Endothelial cell of umbilical vein (primary cell): Measurements from ENCODE around the gene KRTCAP2. TPM values are rescaled to one million over a fixed set of nuclear protein-coding genes. Genes with fewer than 3 reads are reported as not detected.

ENCODE experiments used
- BruUV-seq: library from RNA; stranded (reverse); fragments of 400-500 nt; replicated peaks from 2 replicates; lab custom pipeline; 2021; lab: Mats Ljungman, UMichigan
- CTCF ChIA-PET: fragments of 300-600, 350-600 bp; sonication (Branson Sonifier 250); formaldehyde crosslinking; loops from one replicate; lab custom pipeline; 2021; ENCODE audit warnings: antibody characterized with exemption, inconsistent platforms; lab: Charles Lee
- POLR2A ChIA-PET: fragments of 300-600, 350-600 bp; sonication (Branson Sonifier 250); formaldehyde crosslinking; loops from one replicate; lab custom pipeline; 2021; ENCODE audit warnings: antibody characterized with exemption, inconsistent platforms; lab: Charles Lee
- DNase-seq: peaks from one replicate; pipeline ENCODE4 v3.0.0-alpha.2; 2011; ENCODE audit warnings: low read depth, low spot score
- FAIRE-seq: peaks from 2 replicates; lab custom pipeline; 2011; peaks lifted over from hg19 to GRCh38; lab: Jason Lieb, UNC
- H2AFZ ChIP-seq: 2 replicates; pipeline ENCODE4 v1.6.0; 2012; ENCODE audit warnings: low read depth, low read length, control low read depth, inconsistent platforms
- H3K27ac ChIP-seq: 2 replicates; pipeline ENCODE4 v1.5.1; 2011; ENCODE audit warnings: low read depth, mild to moderate bottlenecking, control low read depth, low read length, moderate library complexity; ENCODE audit not compliant: insufficient read depth
- H3K27me3 ChIP-seq, 2 experiments: 2 replicates each; pipeline versions ENCODE4 v1.6.0 to v1.6.1; 2011; ENCODE audit warnings: low read length in 2 of 2, mixed read lengths in 1 of 2; ENCODE audit not compliant: control insufficient read depth in 2 of 2, insufficient read depth in 2 of 2
- H3K36me3 ChIP-seq, 2 experiments: 2 replicates in 1 of 2; 3 replicates in 1 of 2; pipeline ENCODE4 v1.5.1; 2011; ENCODE audit warnings: low read length in 2 of 2, mild to moderate bottlenecking in 1 of 2, moderate library complexity in 1 of 2; ENCODE audit not compliant: control insufficient read depth in 2 of 2, insufficient read depth in 2 of 2; ENCODE audit errors: extremely low read depth in 1 of 2
- H3K4me1 ChIP-seq: 3 replicates; pipeline ENCODE4 v1.5.1; 2011; ENCODE audit warnings: mild to moderate bottlenecking, low read length; ENCODE audit not compliant: control insufficient read depth, insufficient read depth; ENCODE audit errors: extremely low read depth
- H3K4me2 ChIP-seq: 2 replicates; pipeline ENCODE4 v1.6.1; 2011; ENCODE audit warnings: low read length, control low read depth, mixed read lengths; ENCODE audit not compliant: insufficient read depth
- H3K4me3 ChIP-seq, 3 experiments: fragments of 200-600 bp in 1 of 3; sonication (generic), shearing (Covaris generic) in 1 of 3; replicated peaks in 1 of 3; 2 replicates each; pipeline ENCODE4 v1.5.1; 2011 to 2016; ENCODE audit warnings: control low read depth in 3 of 3, low read length in 3 of 3, mild to moderate bottlenecking in 2 of 3, inconsistent platforms in 1 of 3, low read depth in 1 of 3, moderate library complexity in 1 of 3; ENCODE audit not compliant: insufficient read depth in 1 of 3
- H3K79me2 ChIP-seq: 2 replicates; pipeline ENCODE4 v1.6.0; 2012; ENCODE audit warnings: low read length, inconsistent platforms; ENCODE audit not compliant: control insufficient read depth, insufficient read depth
- H3K9ac ChIP-seq: replicated peaks from 2 replicates; pipeline ENCODE3; 2011; ENCODE audit warnings: low read length, control low read depth; ENCODE audit not compliant: insufficient read depth; ENCODE audit errors: extremely low read depth
- H3K9me1 ChIP-seq: replicated peaks from 3 replicates; pipeline ENCODE4 v1.6.0; 2011; ENCODE audit warnings: mild to moderate bottlenecking, low read length; ENCODE audit not compliant: control insufficient read depth, insufficient read depth; ENCODE audit errors: extremely low read depth
- H3K9me3 ChIP-seq: replicated peaks from 2 replicates; pipeline ENCODE4 v1.5.1; 2012; ENCODE audit warnings: low read length, inconsistent platforms; ENCODE audit not compliant: control insufficient read depth, insufficient read depth
- H4K20me1 ChIP-seq: replicated peaks from 2 replicates; pipeline ENCODE3; 2011; ENCODE audit warnings: mild to moderate bottlenecking, low read length; ENCODE audit not compliant: control insufficient read depth, insufficient read depth; ENCODE audit errors: extremely low read depth
- CTCF ChIP-seq, 2 donors: IDR thresholded peaks; 1 replicate in 1 of 2; 2 replicates in 1 of 2; pipeline ENCODE4 v1.5.1; 2011; ENCODE audit warnings: low read length in 2 of 2, mild to moderate bottlenecking in 2 of 2, moderate library complexity in 2 of 2, control low read depth in 1 of 2, inconsistent platforms in 1 of 2, low read depth in 1 of 2; ENCODE audit not compliant: insufficient read depth in 1 of 2; ENCODE audit errors: extremely low read depth in 1 of 2
- EZH2 ChIP-seq: IDR thresholded peaks from 2 replicates; pipeline ENCODE4 v1.6.1; 2012; ENCODE audit warnings: borderline replicate concordance, low read depth, mild to moderate bottlenecking, moderate library complexity, low read length, inconsistent platforms; ENCODE audit not compliant: severe bottlenecking
- FOS ChIP-seq: IDR thresholded peaks from 2 replicates; pipeline ENCODE4 v1.6.1; 2011; ENCODE audit warnings: mild to moderate bottlenecking, low read length, moderate library complexity, borderline replicate concordance; ENCODE audit not compliant: insufficient read depth
- GATA2 ChIP-seq: IDR thresholded peaks from 2 replicates; pipeline ENCODE4 v1.7.0; 2011; ENCODE audit warnings: low read depth, mild to moderate bottlenecking, moderate library complexity, mixed read lengths, low read length; ENCODE audit not compliant: insufficient read length, insufficient read depth
- JUN ChIP-seq: IDR thresholded peaks from 2 replicates; pipeline ENCODE4 v1.6.1; 2011; ENCODE audit warnings: borderline replicate concordance, low read depth; ENCODE audit not compliant: insufficient read length, insufficient read depth
- MAX ChIP-seq: IDR thresholded peaks from 2 replicates; pipeline ENCODE4 v1.6.1; 2011; ENCODE audit not compliant: insufficient read depth, insufficient read length
- MYC ChIP-seq: IDR thresholded peaks from one replicate; pipeline ENCODE4 v1.6.1; 2011; ENCODE audit warnings: mild to moderate bottlenecking, low read depth, low read length
- POLR2A ChIP-seq: IDR thresholded peaks from 2 replicates; pipeline ENCODE4 v1.6.1; 2012; ENCODE audit warnings: low read depth, mild to moderate bottlenecking, control low read depth, low read length
- POLR2AphosphoS5 ChIP-seq: IDR thresholded peaks from 2 replicates; pipeline ENCODE4 v1.6.1; 2012; ENCODE audit warnings: low read depth, mild to moderate bottlenecking, control low read depth, low read length, moderate library complexity; ENCODE audit not compliant: insufficient read depth
- dilution Hi-C: fragments of 300-500 bp; cut with MboI; formaldehyde crosslinking; loops from one replicate; pipeline ENCODE4 v1.15.0; 2019; ENCODE audit warnings: low sequenced_read_pairs; ENCODE audit not compliant: extremely low pct_ligation_motif_present
- intact Hi-C: fragments of 100-400 bp; cut with micrococcal nuclease; formaldehyde crosslinking; loops from one replicate; pipeline ENCODE4 v1.10.0; 2022
- polyA plus RNA-seq, 4 experiments: library from polyadenylated mRNA; depleted of rRNA in 3 of 4; stranded (reverse) in 3 of 4; unstranded in 1 of 4; fragments of >200 nt; gene quantifications; 2 replicates each; pipeline versions ENCODE4 v1.2.1 to v1.2.3, GENCODE V29; 2011 to 2012; ENCODE audit warnings: missing spikeins in 1 of 4
- total RNA-seq: library from RNA; stranded (reverse); gene quantifications from 2 replicates; pipeline ENCODE4 v1.2.3, GENCODE V29; 2021

The KRTCAP2 gene
- total and polyA plus RNA-seq, 2 donors (not counting 3 experiments of a cell fraction or from before 2014, with no cell fraction given) = 207 to 362 TPM

- TF ChIP-seq MYC (no peak), POLR2AphosphoS5 (no peak), MAX (no peak), FOS (no peak), GATA2 (no peak), EZH2 (no peak), JUN (no peak), POLR2A (no peak), CTCF (IDR thresholded peaks at IDR 0.05; ENCODE audit: extremely low read depth in 1 of 2, insufficient read depth in 1 of 2, low read depth in 1 of 2, low read length in 2 of 2) (no peak)
- ChIA-PET POLR2A (interaction anchor here (0.7 kb wide), 1 partner anchor 10 kb away, joined by 3 read pairs; no protein-coding TSS in a partner anchor), CTCF (interaction anchor here (1.9 kb wide), 2 partner anchors 9 to 11 kb away, joined by 4 to 6 read pairs; partner anchors contain the start of gene KRTCAP2)
- no peak overlapping the region for H3K27ac ChIP-seq
- no peak overlapping the region for H2AFZ ChIP-seq
- H3K36me3 ChIP-seq = peaks cover 0 to 23% of the 10 kb centered on the region in 2 experiments
- no peak for FAIRE-seq
- no peak overlapping the region for H3K4me2 ChIP-seq
- no peaks in the 10 kb centered on the region for H4K20me1 ChIP-seq
- no peaks in the 10 kb centered on the region for H3K4me1 ChIP-seq
- H3K27me3 ChIP-seq = no peaks in the 10 kb centered on the region
- H3K79me2 ChIP-seq = no peaks in the 10 kb centered on the region
- H3K9me3 ChIP-seq = no peaks in the 10 kb centered on the region
- H3K9ac ChIP-seq = no peak overlapping the region
- no peaks in the 10 kb centered on the region for H3K9me1 ChIP-seq
- dilution Hi-C loops = no loop called here
- intact Hi-C loops = no loop called here
- H3K4me3 ChIP-seq = no peak overlapping the region
- BruUV-seq = no TSS peak
- DNase-seq = no peak
Observed at GRCh38 chr1:155182052-155182550, 9.0 kb upstream of the KRTCAP2 start.
